Stimulated activated CD8-positive, alpha-beta memory T cell treated with anti-CD3 and anti-CD28 coated beads, Interleukin-15, amount 100 ng/mL, for 4 hours (primary cell): ENCODE data around the gene PLD1.
"Not testable (repeated sequence)": the region's sequence is repeated elsewhere in the genome, so short reads cannot be mapped to it uniquely, and the experiment has no call there.

Source experiments
- DNase-seq, 2 donors: peaks; one replicate each; pipeline ENCODE4 v3.0.0-alpha.2; 2020; ENCODE audit warnings: low read depth in 2 of 2

Gene PLD1

GRCh38 chr3:171562459-171562858, 247.8 kb downstream of the PLD1 start:
- not testable (repeated sequence) for DNase-seq

GRCh38 chr3:171561596-171562323, 248.5 kb downstream of the PLD1 start:
- no peak for DNase-seq

- no peak for DNase-seq
Observed at GRCh38 chr3:171559586-171559985, 250.7 kb downstream of the PLD1 start.

- no peak for DNase-seq
Observed at GRCh38 chr3:171558188-171558696, 252.0 kb downstream of the PLD1 start.

GRCh38 chr3:171557173-171557572, 253.1 kb downstream of the PLD1 start:
- DNase-seq = no peak

- no peak for DNase-seq
Observed at GRCh38 chr3:171556574-171557145, 253.6 kb downstream of the PLD1 start.

- no peak for DNase-seq
Observed at GRCh38 chr3:171556148-171556547, 254.1 kb downstream of the PLD1 start.

GRCh38 chr3:171553086-171553485, 257.2 kb downstream of the PLD1 start:
- no peak for DNase-seq

- no peak for DNase-seq
Observed at GRCh38 chr3:171552531-171552930, 257.8 kb downstream of the PLD1 start.

GRCh38 chr3:171551296-171551695, 259.0 kb downstream of the PLD1 start:
- DNase-seq = no peak
